Lower lobe of right lung (tissue), 2 donors: ENCODE results near the gene RASSF4. TPM values are rescaled to one million over a fixed set of nuclear protein-coding genes. Genes with fewer than 3 reads are reported as not detected.

ENCODE experiments used
- ATAC-seq, 2 donors: fragments of 200-7000 bp; cut with Tn5 transposase; one replicate each; pipeline ENCODE4 v1.9.1; 2020 to 2022; ENCODE audit warnings: mild to moderate bottlenecking in 2 of 2, moderate library complexity in 2 of 2
- DNase-seq: peaks from one replicate; pipeline ENCODE4 v3.0.0-alpha.2; 2020
- H3K27ac ChIP-seq: fragments of 200-600 bp; one replicate; pipeline ENCODE4 v1.8.0; 2022
- H3K27me3 ChIP-seq: fragments of 200-600 bp; one replicate; pipeline ENCODE4 v1.8.0; 2022; ENCODE audit warnings: low read depth
- H3K36me3 ChIP-seq: fragments of 200-600 bp; one replicate; pipeline ENCODE4 v1.8.0; 2022; ENCODE audit warnings: mild to moderate bottlenecking
- H3K4me1 ChIP-seq: fragments of 200-600 bp; one replicate; pipeline ENCODE4 v1.8.0; 2022
- H3K4me3 ChIP-seq: fragments of 200-600 bp; one replicate; pipeline ENCODE4 v1.8.0; 2022; ENCODE audit warnings: mild to moderate bottlenecking
- H3K9me3 ChIP-seq: fragments of 200-600 bp; one replicate; pipeline ENCODE4 v1.8.0; 2022
- intact Hi-C: fragments of 100-400 bp; cut with DNase I; formaldehyde crosslinking; loops from one replicate; pipeline ENCODE4 v1.11.0; 2022
- total RNA-seq: library from RNA; stranded (reverse); fragmentation: NEBNext Ultra II Directional; extraction: Animal tissue kit (Norgen Biotek cat#: 25700); gene quantifications from one replicate; pipeline ENCODE4 v1.2.1, GENCODE V29; 2021
- TF ChIP-seq, protein P1 (sequence below): fragments of 200-600 bp; IDR thresholded peaks from one replicate; pipeline ENCODE4 v1.8.0; 2022; ENCODE audit warnings: antibody characterized with exemption, mild to moderate bottlenecking
- donor health status: DM: no; HTN: yes; CAD: no; lungs with severe emphysema.

Gene RASSF4
- total RNA-seq, 1 donor from 2014 or later, result 49.0 TPM

DNA sequence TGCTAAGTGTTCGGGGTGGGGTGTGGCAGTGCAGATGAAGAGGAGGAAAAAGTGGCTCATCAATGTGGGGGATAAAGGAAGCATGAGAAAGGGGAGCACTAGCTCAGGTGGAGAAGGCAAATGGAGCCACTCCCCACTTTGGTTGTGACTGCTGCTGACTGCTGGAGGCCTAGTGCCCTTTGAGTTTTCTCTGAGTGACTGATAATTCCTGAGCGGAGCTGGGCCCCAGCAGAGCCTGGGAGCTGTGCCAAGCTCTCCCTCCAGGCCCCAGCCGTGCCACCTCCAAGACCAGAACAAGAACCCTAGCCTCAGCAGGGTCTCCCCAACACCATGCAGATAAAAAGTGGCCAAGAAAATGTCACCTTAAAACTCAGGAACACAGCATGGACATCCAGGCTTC, 9.7 kb upstream of the RASSF4 start:
- DNase-seq (no peak), ATAC-seq (no peak)
- intact Hi-C loops, result no loop called here
- Histone ChIP-seq H3K27ac (no peak overlapping the region), H3K36me3 (peaks cover 4% of the 10 kb centered on the region), H3K4me1 (peaks cover 22% of the 10 kb centered on the region), H3K9me3 (no peaks in the 10 kb centered on the region), H3K4me3 (no peak overlapping the region), H3K27me3 (no peaks in the 10 kb centered on the region)
- TF ChIP-seq, protein P1, sequence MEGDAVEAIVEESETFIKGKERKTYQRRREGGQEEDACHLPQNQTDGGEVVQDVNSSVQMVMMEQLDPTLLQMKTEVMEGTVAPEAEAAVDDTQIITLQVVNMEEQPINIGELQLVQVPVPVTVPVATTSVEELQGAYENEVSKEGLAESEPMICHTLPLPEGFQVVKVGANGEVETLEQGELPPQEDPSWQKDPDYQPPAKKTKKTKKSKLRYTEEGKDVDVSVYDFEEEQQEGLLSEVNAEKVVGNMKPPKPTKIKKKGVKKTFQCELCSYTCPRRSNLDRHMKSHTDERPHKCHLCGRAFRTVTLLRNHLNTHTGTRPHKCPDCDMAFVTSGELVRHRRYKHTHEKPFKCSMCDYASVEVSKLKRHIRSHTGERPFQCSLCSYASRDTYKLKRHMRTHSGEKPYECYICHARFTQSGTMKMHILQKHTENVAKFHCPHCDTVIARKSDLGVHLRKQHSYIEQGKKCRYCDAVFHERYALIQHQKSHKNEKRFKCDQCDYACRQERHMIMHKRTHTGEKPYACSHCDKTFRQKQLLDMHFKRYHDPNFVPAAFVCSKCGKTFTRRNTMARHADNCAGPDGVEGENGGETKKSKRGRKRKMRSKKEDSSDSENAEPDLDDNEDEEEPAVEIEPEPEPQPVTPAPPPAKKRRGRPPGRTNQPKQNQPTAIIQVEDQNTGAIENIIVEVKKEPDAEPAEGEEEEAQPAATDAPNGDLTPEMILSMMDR, result no peak

DNA sequence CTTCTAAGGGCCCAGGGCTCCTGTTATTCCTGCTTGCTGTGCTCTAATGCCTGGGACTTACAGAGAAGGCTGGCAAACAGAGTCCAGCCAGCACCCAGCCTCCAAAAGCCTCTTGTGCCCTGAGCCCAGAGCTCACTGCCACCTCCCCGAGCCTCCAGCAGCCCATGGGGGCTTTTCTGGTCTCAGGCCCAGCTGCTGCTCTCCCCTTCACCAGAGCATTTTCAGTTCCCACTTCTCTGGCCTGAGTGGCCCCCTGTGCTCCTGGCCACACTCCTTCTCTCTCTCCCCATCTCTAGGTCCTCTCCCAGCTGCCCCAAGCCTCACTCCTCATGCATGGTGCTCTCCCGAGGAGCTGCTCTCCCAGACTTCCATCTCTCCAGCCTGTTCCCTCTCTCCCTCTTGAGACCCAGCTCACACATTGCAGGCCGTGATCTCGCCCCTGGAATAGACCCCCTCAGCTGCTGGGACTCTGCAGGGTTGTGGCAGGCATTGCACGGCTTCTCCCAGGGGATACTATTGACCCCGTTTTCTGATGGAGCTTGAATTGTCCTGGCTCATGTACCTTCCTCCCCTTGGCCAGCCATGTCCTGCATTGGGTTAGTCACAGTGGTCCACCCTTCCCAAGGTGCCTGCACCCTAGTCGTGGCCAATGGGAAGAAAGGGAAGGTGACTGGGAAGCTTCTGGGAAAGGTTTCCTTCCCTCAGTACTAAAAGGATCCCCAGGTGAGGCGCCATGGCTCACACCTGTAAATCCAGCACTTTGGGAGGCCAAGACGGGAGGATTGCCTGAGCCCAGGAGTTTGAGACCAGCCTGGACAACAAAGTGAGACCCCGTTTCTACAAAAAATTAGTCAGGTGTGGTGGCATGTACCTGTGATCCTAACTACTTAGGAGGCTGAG, 9.0 kb upstream of the RASSF4 start:
- Histone ChIP-seq H3K4me1 (peaks cover 22% of the 10 kb centered on the region), H3K27ac (no peak overlapping the region)
- intact Hi-C loops, result no loop called here

GRCh38 chr10:44951576-44952226, 7.9 kb upstream of the RASSF4 start:
- no peak for ATAC-seq
- intact Hi-C loops, result no loop called here
- no peak overlapping the region for H3K27ac ChIP-seq

More for the DNA sequence above, 9.0 kb upstream of the RASSF4 start:
- ATAC-seq (no peak), DNase-seq (no peak)
- H3K27me3 ChIP-seq, result no peaks in the 10 kb centered on the region
- H3K36me3 ChIP-seq, result peaks cover 8% of the 10 kb centered on the region
- TF ChIP-seq, protein P1, result no peak
- H3K4me3 ChIP-seq, result no peak overlapping the region
- H3K9me3 ChIP-seq, result no peaks in the 10 kb centered on the region

GRCh38 chr10:44952779-44953231, 6.8 kb upstream of the RASSF4 start:
- no peaks in the 10 kb centered on the region for H3K27me3 ChIP-seq
- H3K9me3 ChIP-seq, result no peaks in the 10 kb centered on the region
- peaks cover 17% of the 10 kb centered on the region for H3K36me3 ChIP-seq
- no peak overlapping the region for H3K4me3 ChIP-seq
- ATAC-seq, result no peak
- H3K4me1 ChIP-seq, result peaks cover 28% of the 10 kb centered on the region
- H3K27ac ChIP-seq, result no peak overlapping the region
- TF ChIP-seq, protein P1, result no peak
- intact Hi-C loops, result no loop called here
- DNase-seq, result no peak

More at GRCh38 chr10:44951576-44952226, 7.9 kb upstream of the RASSF4 start:
- peaks cover 24% of the 10 kb centered on the region for H3K4me1 ChIP-seq
- TF ChIP-seq, protein P1, result no peak
- H3K27me3 ChIP-seq, result no peaks in the 10 kb centered on the region
- H3K4me3 ChIP-seq, result no peak overlapping the region
- DNase-seq, result no peak
- H3K9me3 ChIP-seq, result no peaks in the 10 kb centered on the region
- H3K36me3 ChIP-seq, result peaks cover 16% of the 10 kb centered on the region

- DNase-seq (no peak), ATAC-seq (no peak)
- intact Hi-C loops, result no loop called here
- Histone ChIP-seq H3K27me3 (no peaks in the 10 kb centered on the region), H3K27ac (no peak overlapping the region), H3K4me1 (peaks cover 31% of the 10 kb centered on the region), H3K9me3 (no peaks in the 10 kb centered on the region), H3K36me3 (peaks cover 17% of the 10 kb centered on the region), H3K4me3 (no peak overlapping the region)
- TF ChIP-seq, protein P1, result no peak
Observed at GRCh38 chr10:44954042-44954441, 5.6 kb upstream of the RASSF4 start.
